Spinal cord (tissue), 10 donors: ENCODE measurements around the gene APOD. TPM values are rescaled to one million over a fixed set of nuclear protein-coding genes. Genes with fewer than 3 reads are reported as not detected.
A peak's percentile ranks its signal among the peaks of the same experiment; 100 is the strongest.

ENCODE experiments used
- DNase-seq, 6 donors: peaks; one replicate each; pipeline versions ENCODE4 v3.0.0 to v3.0.0-alpha.2; 2013 to 2015; ENCODE audit warnings: low spot score in 6 of 6, low read depth in 4 of 6
- H3K27ac ChIP-seq: one replicate; pipeline ENCODE4 v1.5.1; 2013; ENCODE audit warnings: low read depth, low read length, control low read depth
- H3K27me3 ChIP-seq: one replicate; pipeline ENCODE4 v1.6.1; 2013; ENCODE audit warnings: low read length; ENCODE audit not compliant: control insufficient read depth, insufficient read depth
- H3K36me3 ChIP-seq: one replicate; pipeline ENCODE4 v1.6.1; 2013; ENCODE audit warnings: low read length; ENCODE audit not compliant: control insufficient read depth, insufficient read depth
- H3K4me1 ChIP-seq: one replicate; pipeline ENCODE4 v1.6.1; 2013; ENCODE audit warnings: low read length; ENCODE audit not compliant: control insufficient read depth, insufficient read depth
- H3K4me3 ChIP-seq: one replicate; pipeline ENCODE4 v1.5.1; 2013; ENCODE audit warnings: low read depth, low read length, control low read depth
- H3K9me3 ChIP-seq: one replicate; pipeline ENCODE4 v1.6.1; 2013; ENCODE audit warnings: low read length; ENCODE audit not compliant: control insufficient read depth, insufficient read depth
- WGBS: methylation state at CpG from one replicate; pipeline ENCODE4 v1.1.5; 2013; ENCODE audit warnings: missing lambda C conversion rate; ENCODE audit not compliant: insufficient coverage; 5-methylcytosine and 5-hydroxymethylcytosine counted together
- polyA plus RNA-seq, 2 donors: library from polyadenylated mRNA; unstranded; fragments of 120-200 nt; gene quantifications; one replicate each; pipeline ENCODE4 v1.2.1, GENCODE V29; 2013; ENCODE audit not compliant: insufficient read length in 2 of 2
- small RNA-seq: library from RNA; depleted of rRNA; stranded (forward); fragments of <200 nt; gene quantifications from one replicate; pipeline ENCODE3, GENCODE V24; 2014; ENCODE audit warnings: low replicate concordance
- total RNA-seq, 2 donors: library from RNA; depleted of rRNA in 1 of 2; stranded (reverse); fragments of 120-200 nt in 1 of 2; fragments of >200 nt in 1 of 2; gene quantifications; one replicate each; pipeline versions ENCODE4 v1.2.3 to v1.2.4, GENCODE V29; 2013 to 2014
- donor health status: healthy.

APOD gene
- total and polyA plus RNA-seq, 4 donors, result 75.5 to 223 (median 175) TPM

DNA sequence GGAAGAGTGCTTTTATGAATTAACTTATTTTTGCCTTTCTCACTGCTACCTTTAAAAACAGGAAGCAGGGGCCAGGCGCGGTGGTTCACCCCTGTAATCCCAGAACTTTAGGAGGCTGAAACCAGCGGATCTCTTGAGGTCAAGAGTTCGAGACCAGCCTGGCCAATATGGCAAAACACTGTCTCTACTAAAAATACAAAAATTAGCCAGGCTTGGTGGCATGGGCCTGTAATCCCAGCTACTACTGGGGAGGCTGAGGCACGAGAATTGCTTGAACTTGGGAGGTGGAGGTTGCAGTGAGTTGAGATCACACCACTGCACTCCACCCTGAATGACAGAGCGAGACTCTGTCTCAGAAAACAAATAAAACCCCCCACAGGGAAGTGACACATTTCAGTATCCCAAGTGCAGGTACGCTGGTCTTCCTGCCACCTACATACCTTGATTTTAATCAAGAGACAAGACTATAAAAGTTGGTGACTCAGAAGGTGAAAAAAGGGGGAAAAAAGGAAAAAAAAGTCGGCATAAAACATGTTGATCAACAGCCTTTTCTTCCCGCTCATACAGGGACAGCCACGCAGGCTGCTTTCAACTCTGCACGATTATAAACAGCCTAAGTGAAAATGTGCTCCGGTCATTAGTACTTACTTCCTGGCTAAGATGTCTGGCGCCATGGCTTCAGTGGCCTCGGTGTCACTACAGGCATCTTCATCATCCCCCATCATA is 59.4 kb downstream of the APOD start:
- H3K27me3 ChIP-seq, result no peaks in the 10 kb centered on the region
- H3K4me1 ChIP-seq, result no peaks in the 10 kb centered on the region
- H3K4me3 ChIP-seq, result no peak overlapping the region
- no peaks in the 10 kb centered on the region for H3K9me3 ChIP-seq
- DNase-seq, result no peak
- peaks cover 15% of the 10 kb centered on the region for H3K36me3 ChIP-seq
- 85% methylated on average over 4 of the region's 14 CpGs for WGBS
- H3K27ac ChIP-seq, result no peak overlapping the region

DNA sequence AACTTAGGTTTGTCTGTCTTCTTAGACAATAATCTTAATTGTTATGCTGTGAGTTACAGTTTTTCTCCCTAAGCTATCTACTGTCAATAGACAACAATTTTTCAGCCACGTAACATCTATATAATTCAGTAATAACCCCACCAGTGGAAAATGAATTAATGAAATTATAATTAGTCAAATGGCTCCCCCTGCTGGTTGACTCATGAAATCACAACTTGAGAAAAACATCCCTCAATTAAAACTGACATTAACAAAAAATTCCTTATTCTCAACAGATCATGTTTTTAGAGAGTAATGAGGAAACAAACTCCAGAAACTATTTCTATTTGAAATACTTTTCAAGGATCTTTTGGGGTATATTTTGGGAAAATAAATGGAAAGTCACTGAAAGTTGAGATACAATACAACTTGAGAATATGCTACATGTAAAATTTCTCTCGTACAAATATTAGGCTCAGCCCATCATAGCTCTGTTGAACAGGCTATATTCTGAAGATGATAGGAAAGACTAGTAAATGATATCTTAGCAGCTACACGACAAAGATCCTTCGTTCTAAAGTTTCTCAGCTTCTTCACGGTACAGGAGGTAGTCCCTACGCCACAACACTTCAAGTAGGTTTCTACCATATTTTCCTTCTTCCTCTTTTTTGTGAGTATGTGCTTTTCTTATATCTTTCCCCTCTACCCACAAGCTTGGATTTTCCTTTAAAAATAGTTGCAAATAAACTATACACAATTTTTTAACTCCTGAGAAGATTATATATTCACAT is 61.3 kb downstream of the APOD start:
- Histone ChIP-seq H3K27me3 (no peaks in the 10 kb centered on the region), H3K9me3 (no peaks in the 10 kb centered on the region), H3K36me3 (peaks cover 10% of the 10 kb centered on the region), H3K4me1 (no peaks in the 10 kb centered on the region), H3K27ac (no peak overlapping the region), H3K4me3 (no peak overlapping the region)
- DNase-seq, result peak in 2 of 6 donors; percentile 56 to 77
- no CpG with 5 or more reads among the region's 6 CpGs for WGBS

Small RNA genes within 50 kb of the gene (small RNA-seq; reads per million reads assigned to genes)
- not detected for gene RN7SL73P
- gene RNU6ATAC24P, result not detected

Other genes starting within 250 kb of the APOD start
- gene ACAP2, start 140.9 kb downstream of the APOD start, total RNA-seq, result 100 to 1,000 TPM in 1 of 2 donors, 10 to 100 TPM in 1; 71.7 to 197 TPM
- gene ACAP2, start 140.9 kb downstream of the APOD start, polyA plus RNA-seq, result 10 to 100 TPM; 34.5 to 42.6 TPM
- gene PPP1R2, start 40.6 kb downstream of the APOD start, total RNA-seq, result 100 to 1,000 TPM in 1 of 2 donors, 10 to 100 TPM in 1; 57.6 to 123 TPM
- gene PPP1R2, start 40.6 kb downstream of the APOD start, polyA plus RNA-seq, result 10 to 100 TPM; 54.1 to 66.1 TPM
- gene MUC20, start 137.0 kb upstream of the APOD start, total RNA-seq, result 1 to 10 TPM; 2.6 to 2.9 TPM
- 10 to 100 TPM; 12.9 to 28.3 TPM for gene MUC20, start 137.0 kb upstream of the APOD start, polyA plus RNA-seq
- 1 to 10 TPM in 1 of 2 donors, under 1 TPM in 1; 0.59 to 3.1 TPM for gene MUC4, start 228.0 kb upstream of the APOD start, total RNA-seq
- 1 to 10 TPM in 1 of 2 donors, under 1 TPM in 1; 0.95 to 6.3 TPM for gene MUC4, start 228.0 kb upstream of the APOD start, polyA plus RNA-seq